Measurements from ENCODE around the gene ADI1.

Gene ADI1

GRCh38 chr2:3553946-3554345 is 34.6 kb upstream of the ADI1 start:
- no peak for TF ChIP-seq CTCF (IDR thresholded peaks at IDR 0.05; ENCODE audit: low read depth, low read length)
- H3K4me3 ChIP-seq (ENCODE audit: low read depth, low read length), result no peak overlapping the region

GRCh38 chr2:3547915-3548314 is 28.6 kb upstream of the ADI1 start:
- no peak overlapping the region for H3K4me3 ChIP-seq (ENCODE audit: low read depth, low read length)
- TF ChIP-seq CTCF (IDR thresholded peaks at IDR 0.05; ENCODE audit: low read depth, low read length), result no peak

- no peak overlapping the region for H3K4me3 ChIP-seq (ENCODE audit: low read depth, low read length)
- no peak for TF ChIP-seq CTCF (IDR thresholded peaks at IDR 0.05; ENCODE audit: low read depth, low read length)
These were observed 26.6 kb upstream of the ADI1 start for GRCh38 chr2:3545788-3546478.

GRCh38 chr2:3543023-3543683 is 23.8 kb upstream of the ADI1 start:
- no peak for TF ChIP-seq CTCF (IDR thresholded peaks at IDR 0.05; ENCODE audit: low read depth, low read length)

GRCh38 chr2:3542107-3542506 is 22.8 kb upstream of the ADI1 start:
- no peak for TF ChIP-seq CTCF (IDR thresholded peaks at IDR 0.05; ENCODE audit: low read depth, low read length)
- H3K4me3 ChIP-seq (ENCODE audit: low read depth, low read length), result no peak overlapping the region

More at GRCh38 chr2:3543023-3543683, 23.8 kb upstream of the ADI1 start:
- no peak overlapping the region for H3K4me3 ChIP-seq (ENCODE audit: low read depth, low read length)

- H3K4me3 ChIP-seq (ENCODE audit: low read depth, low read length), result no peak overlapping the region
- TF ChIP-seq CTCF (IDR thresholded peaks at IDR 0.05; ENCODE audit: low read depth, low read length), result no peak
These were observed 20.5 kb upstream of the ADI1 start for GRCh38 chr2:3539836-3540235.
